ENCODE results near the gene AQP10.
"Not testable (repeated sequence)": the region's sequence is repeated elsewhere in the genome, so short reads cannot be mapped to it uniquely, and the experiment has no call there.

AQP10 gene

GRCh38 chr1:154312229-154313065 is 8.4 kb upstream of the AQP10 start:
- H3K9me3 Mint-ChIP-seq (ENCODE audit: low read depth); H3K4me1 Mint-ChIP-seq (ENCODE audit: low read depth); H3K27ac Mint-ChIP-seq; H3K36me3 Mint-ChIP-seq; H3K4me3 Mint-ChIP-seq; H3K27me3 Mint-ChIP-seq: not testable (repeated sequence)

- H3K27me3 Mint-ChIP-seq, result no peaks in the 10 kb centered on the region
- no peak overlapping the region for H3K27ac Mint-ChIP-seq
- peaks cover 3% of the 10 kb centered on the region for H3K4me1 Mint-ChIP-seq (ENCODE audit: low read depth)
- no peak overlapping the region for H3K4me3 Mint-ChIP-seq
- H3K9me3 Mint-ChIP-seq (ENCODE audit: low read depth), result no peaks in the 10 kb centered on the region
- peaks cover 2% of the 10 kb centered on the region for H3K36me3 Mint-ChIP-seq
These were observed 7.9 kb upstream of the AQP10 start for GRCh38 chr1:154313066-154313356.

- H3K27me3 Mint-ChIP-seq; H3K4me1 Mint-ChIP-seq (ENCODE audit: low read depth); H3K9me3 Mint-ChIP-seq (ENCODE audit: low read depth); H3K36me3 Mint-ChIP-seq; H3K27ac Mint-ChIP-seq; H3K4me3 Mint-ChIP-seq: not testable (repeated sequence)
These were observed 6.7 kb upstream of the AQP10 start for GRCh38 chr1:154314226-154314625.

GRCh38 chr1:154316704-154317103 is 4.2 kb upstream of the AQP10 start:
- peaks cover 2% of the 10 kb centered on the region for H3K36me3 Mint-ChIP-seq
- H3K4me1 Mint-ChIP-seq (ENCODE audit: low read depth), result no peaks in the 10 kb centered on the region
- H3K4me3 Mint-ChIP-seq, result no peak overlapping the region
- no peaks in the 10 kb centered on the region for H3K27me3 Mint-ChIP-seq
- H3K27ac Mint-ChIP-seq, result no peak overlapping the region
- no peaks in the 10 kb centered on the region for H3K9me3 Mint-ChIP-seq (ENCODE audit: low read depth)

- Mint-ChIP-seq H3K27me3 (no peaks in the 10 kb centered on the region), H3K36me3 (peaks cover 2% of the 10 kb centered on the region)
These were observed 2.5 kb upstream of the AQP10 start for GRCh38 chr1:154318386-154318785.

GRCh38 chr1:154321609-154321934 is 679 bp downstream of the AQP10 start:
- not testable (repeated sequence) for H3K27ac Mint-ChIP-seq; H3K27me3 Mint-ChIP-seq; H3K9me3 Mint-ChIP-seq (ENCODE audit: low read depth); H3K36me3 Mint-ChIP-seq; H3K4me3 Mint-ChIP-seq
- peaks cover 12% of the 10 kb centered on the region for H3K4me1 Mint-ChIP-seq (ENCODE audit: low read depth)

More at GRCh38 chr1:154318386-154318785, 2.5 kb upstream of the AQP10 start:
- H3K27ac Mint-ChIP-seq, result no peak overlapping the region
- no peak overlapping the region for H3K4me3 Mint-ChIP-seq
- no peaks in the 10 kb centered on the region for H3K9me3 Mint-ChIP-seq (ENCODE audit: low read depth)
- H3K4me1 Mint-ChIP-seq (ENCODE audit: low read depth), result no peaks in the 10 kb centered on the region

- H3K4me3 Mint-ChIP-seq, result no peak overlapping the region
- H3K27me3 Mint-ChIP-seq, result no peaks in the 10 kb centered on the region
- H3K4me1 Mint-ChIP-seq (ENCODE audit: low read depth), result peaks cover 27% of the 10 kb centered on the region
- no peak overlapping the region for H3K27ac Mint-ChIP-seq
- no peaks in the 10 kb centered on the region for H3K9me3 Mint-ChIP-seq (ENCODE audit: low read depth)
- no peaks in the 10 kb centered on the region for H3K36me3 Mint-ChIP-seq
These were observed 2.6 kb downstream of the AQP10 start for GRCh38 chr1:154323493-154323892.

GRCh38 chr1:154324241-154324640 is 3.3 kb downstream of the AQP10 start:
- Mint-ChIP-seq H3K27me3 (no peaks in the 10 kb centered on the region), H3K9me3 (ENCODE audit: low read depth) (no peaks in the 10 kb centered on the region), H3K27ac (peak overlapping the region; percentile 76), H3K4me3 (peak overlapping the region; percentile 95), H3K4me1 (ENCODE audit: low read depth) (peaks cover 31% of the 10 kb centered on the region), H3K36me3 (no peaks in the 10 kb centered on the region)

- no peaks in the 10 kb centered on the region for H3K27me3 Mint-ChIP-seq
- no peaks in the 10 kb centered on the region for H3K9me3 Mint-ChIP-seq (ENCODE audit: low read depth)
These were observed 4.0 kb downstream of the AQP10 start, which contains the start of gene ATP8B2 for GRCh38 chr1:154324669-154325582. TSS of gene ATP8B2 (plus strand) at chr1:154325525. CDS start at chr1:154328142, 2,617 bp downstream.

GRCh38 chr1:154325583-154326545 is 5.0 kb downstream of the AQP10 start:
- Mint-ChIP-seq H3K27ac (peak overlapping the region; percentile 93), H3K36me3 (peaks cover 2% of the 10 kb centered on the region), H3K4me1 (ENCODE audit: low read depth) (peaks cover 47% of the 10 kb centered on the region), H3K9me3 (ENCODE audit: low read depth) (no peaks in the 10 kb centered on the region), H3K4me3 (peak overlapping the region; percentile 96), H3K27me3 (no peaks in the 10 kb centered on the region)

More at GRCh38 chr1:154324669-154325582, 4.0 kb downstream of the AQP10 start, which contains the start of gene ATP8B2:
- Mint-ChIP-seq H3K4me3 (peak within 1 kb of the TSS; percentile 96), H3K27ac (peak within 1 kb of the TSS; percentile 93), H3K4me1 (ENCODE audit: low read depth) (peaks cover 37% of the 10 kb centered on the region), H3K36me3 (no peaks in the 10 kb centered on the region)

- peaks cover 9% of the 10 kb centered on the region for H3K36me3 Mint-ChIP-seq
- H3K4me3 Mint-ChIP-seq, result peak overlapping the region; percentile 96
- peaks cover 55% of the 10 kb centered on the region for H3K4me1 Mint-ChIP-seq (ENCODE audit: low read depth)
- H3K27ac Mint-ChIP-seq, result peak overlapping the region; percentile 93
- H3K27me3 Mint-ChIP-seq, result no peaks in the 10 kb centered on the region
- H3K9me3 Mint-ChIP-seq (ENCODE audit: low read depth), result no peaks in the 10 kb centered on the region
These were observed 5.9 kb downstream of the AQP10 start for GRCh38 chr1:154326546-154327465.

GRCh38 chr1:154327466-154328317 is 6.8 kb downstream of the AQP10 start:
- H3K27me3 Mint-ChIP-seq, result no peaks in the 10 kb centered on the region
- peak overlapping the region; percentile 66 for H3K27ac Mint-ChIP-seq
- peaks cover 11% of the 10 kb centered on the region for H3K36me3 Mint-ChIP-seq
- peaks cover 63% of the 10 kb centered on the region for H3K4me1 Mint-ChIP-seq (ENCODE audit: low read depth)
- H3K9me3 Mint-ChIP-seq (ENCODE audit: low read depth), result no peaks in the 10 kb centered on the region
- H3K4me3 Mint-ChIP-seq, result peak overlapping the region; percentile 83
